Skeletal muscle tissue (tissue), 4 donors: ENCODE measurements around the gene PUS7L. TPM values are rescaled to one million over a fixed set of nuclear protein-coding genes. Genes with fewer than 3 reads are reported as not detected.
"Not testable (repeated sequence)": the region's sequence is repeated elsewhere in the genome, so short reads cannot be mapped to it uniquely, and the experiment has no call there.

Experiments used
- H3K27ac ChIP-seq: one replicate; pipeline ENCODE4 v1.7.0; 2013; ENCODE audit warnings: mild to moderate bottlenecking, low read depth, low read length, inconsistent platforms
- H3K27me3 ChIP-seq, 3 donors: one replicate each; pipeline ENCODE4 v1.7.0; 2013; ENCODE audit warnings: low read length in 3 of 3; ENCODE audit not compliant: control insufficient read depth in 3 of 3, insufficient read depth in 3 of 3
- H3K36me3 ChIP-seq, 3 donors: one replicate each; pipeline ENCODE4 v1.7.0; 2013; ENCODE audit warnings: low read length in 3 of 3; ENCODE audit not compliant: control insufficient read depth in 3 of 3, insufficient read depth in 3 of 3
- H3K4me1 ChIP-seq, 3 donors: one replicate each; pipeline ENCODE4 v1.7.0; 2013; ENCODE audit warnings: low read length in 3 of 3, mild to moderate bottlenecking in 3 of 3; ENCODE audit not compliant: control insufficient read depth in 3 of 3, insufficient read depth in 3 of 3
- H3K4me3 ChIP-seq, 3 donors: one replicate each; pipeline ENCODE4 v1.7.0; 2013; ENCODE audit warnings: low read length in 3 of 3
- H3K9ac ChIP-seq, 3 donors: one replicate each; pipeline ENCODE4 v1.7.0; 2013; ENCODE audit warnings: low read length in 3 of 3, mild to moderate bottlenecking in 3 of 3, moderate library complexity in 2 of 3, low read depth in 1 of 3
- H3K9me3 ChIP-seq, 3 donors: one replicate each; pipeline ENCODE4 v1.7.0; 2013; ENCODE audit warnings: low read length in 3 of 3; ENCODE audit not compliant: control insufficient read depth in 3 of 3
- total RNA-seq: library from RNA; depleted of rRNA; stranded (reverse); fragments of >200 nt; gene quantifications from one replicate; pipeline ENCODE4 v1.2.3, GENCODE V29; 2014
- donor health status: Osteomylitis.

PUS7L gene
- total RNA-seq, 1 donor from 2014 or later = 10.4 TPM

DNA sequence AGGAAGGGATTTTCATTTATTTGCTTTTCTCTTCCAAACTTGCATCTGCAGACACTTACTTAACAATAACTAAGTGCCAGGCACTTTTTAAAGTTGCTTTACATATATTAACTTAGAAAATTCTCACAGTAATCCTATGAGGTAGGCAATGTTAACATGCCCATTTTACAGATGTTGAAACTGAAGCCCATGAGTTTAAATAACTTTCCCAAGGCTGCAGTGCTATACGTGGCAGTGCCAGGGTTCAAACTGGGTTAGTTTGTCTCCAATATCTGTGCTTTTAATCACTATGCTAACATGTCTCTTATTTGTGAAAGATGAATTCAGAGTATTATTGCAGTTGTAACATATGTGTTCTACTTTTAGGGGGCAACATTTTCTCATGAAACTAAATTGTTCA lies 29.9 kb downstream of the PUS7L start:
- peaks cover 0 to 13% (median 5%) of the 10 kb centered on the region in 3 donors for H3K36me3 ChIP-seq

DNA sequence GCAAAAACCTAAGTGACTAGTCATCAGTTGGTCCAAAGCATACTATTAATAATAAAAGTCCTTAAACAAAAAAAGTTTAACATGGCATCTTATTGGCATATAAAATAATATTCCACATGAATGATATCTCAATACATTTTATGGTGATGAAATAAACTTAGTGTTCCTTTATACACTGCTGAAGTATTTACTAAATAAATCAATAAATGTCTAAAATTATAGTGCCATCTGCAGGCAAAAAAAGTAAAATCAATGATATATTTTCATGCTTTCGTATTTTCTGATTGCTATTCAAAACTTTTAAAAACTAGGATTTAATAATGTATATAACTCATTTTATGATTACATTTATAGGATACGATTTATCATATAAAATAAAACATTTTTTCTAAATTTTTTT lies 30.5 kb downstream of the PUS7L start:
- H3K9ac ChIP-seq = no peak overlapping the region
- H3K9me3 ChIP-seq = no peaks in the 10 kb centered on the region
- H3K4me3 ChIP-seq = no peak overlapping the region
- H3K36me3 ChIP-seq = peaks cover 0 to 13% (median 5%) of the 10 kb centered on the region in 3 donors
- H3K27me3 ChIP-seq = no peaks in the 10 kb centered on the region
- no peak overlapping the region for H3K27ac ChIP-seq
- no peaks in the 10 kb centered on the region for H3K4me1 ChIP-seq

More for the DNA sequence above, 29.9 kb downstream of the PUS7L start:
- Histone ChIP-seq H3K9me3 (no peaks in the 10 kb centered on the region), H3K27ac (no peak overlapping the region), H3K4me1 (no peaks in the 10 kb centered on the region), H3K9ac (no peak overlapping the region), H3K27me3 (no peaks in the 10 kb centered on the region), H3K4me3 (no peak overlapping the region)

DNA sequence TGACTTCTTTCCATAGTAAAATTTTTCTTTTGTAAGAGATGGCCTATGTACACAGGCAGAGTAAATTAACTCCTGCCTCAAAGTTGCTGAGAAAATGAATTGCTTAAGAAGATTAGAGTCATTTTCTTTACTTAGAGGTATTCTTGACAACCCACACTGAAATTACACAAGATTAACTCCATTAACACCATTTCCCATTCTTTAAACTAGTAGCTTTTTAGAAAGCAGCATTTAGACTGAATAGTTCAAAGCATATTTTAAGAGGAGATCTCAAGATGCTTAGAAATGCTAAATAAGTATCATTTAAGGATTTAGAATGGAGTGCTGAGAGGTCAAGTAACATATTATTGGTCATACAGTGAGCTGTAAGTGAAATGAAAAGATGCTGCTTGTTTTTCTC lies 35.5 kb downstream of the PUS7L start:
- Histone ChIP-seq H3K27me3 (no peaks in the 10 kb centered on the region), H3K36me3 (no peaks in the 10 kb centered on the region), H3K27ac (no peak overlapping the region), H3K9me3 (no peaks in the 10 kb centered on the region), H3K4me1 (no peaks in the 10 kb centered on the region), H3K9ac (no peak overlapping the region), H3K4me3 (no peak overlapping the region)

DNA sequence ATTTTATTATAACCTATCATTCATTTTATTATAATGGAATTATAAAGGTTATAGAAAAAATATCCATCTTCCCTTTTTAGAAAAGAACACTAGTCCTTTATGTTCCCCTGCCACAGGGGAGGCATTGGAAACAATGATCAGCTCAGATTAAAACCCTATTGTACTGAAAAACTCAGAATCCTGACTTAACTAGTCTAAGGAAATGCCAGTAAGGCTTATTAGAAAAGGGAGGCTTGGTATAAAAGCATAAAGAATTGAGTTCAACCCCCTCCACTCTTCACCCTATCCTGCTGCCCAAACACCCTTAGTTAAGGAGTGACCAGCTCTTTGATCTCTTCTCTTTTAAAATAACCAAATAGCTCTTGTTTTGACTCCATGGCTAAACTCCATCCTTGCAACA lies 36.0 kb downstream of the PUS7L start:
- Histone ChIP-seq H3K9ac (no peak overlapping the region), H3K4me1 (no peaks in the 10 kb centered on the region), H3K27ac (no peak overlapping the region), H3K9me3 (no peaks in the 10 kb centered on the region), H3K36me3 (no peaks in the 10 kb centered on the region), H3K27me3 (no peaks in the 10 kb centered on the region), H3K4me3 (no peak overlapping the region)

DNA sequence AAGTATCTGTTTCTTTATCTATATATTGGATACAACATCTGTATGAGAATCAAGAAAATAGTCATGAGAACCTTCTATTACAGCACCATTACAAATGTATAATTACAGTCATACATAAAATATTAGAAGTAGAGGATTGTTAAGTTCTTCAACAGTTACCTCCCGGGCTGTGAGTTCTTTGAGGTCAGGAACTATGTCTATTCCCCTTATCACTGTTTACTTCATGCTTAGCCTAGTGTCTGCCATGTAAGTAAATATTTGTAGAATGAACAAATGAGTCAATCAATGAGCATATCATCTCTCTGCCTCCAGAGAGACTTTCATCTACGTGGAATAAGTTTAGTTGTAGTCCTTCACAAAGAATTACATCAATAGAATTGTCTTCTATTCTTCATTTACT lies 47.2 kb downstream of the PUS7L start:
- H3K4me1 ChIP-seq = no peaks in the 10 kb centered on the region
- no peaks in the 10 kb centered on the region for H3K27me3 ChIP-seq
- H3K27ac ChIP-seq = no peak overlapping the region
- no peaks in the 10 kb centered on the region for H3K9me3 ChIP-seq
- no peak overlapping the region for H3K4me3 ChIP-seq
- no peaks in the 10 kb centered on the region for H3K36me3 ChIP-seq
- H3K9ac ChIP-seq = no peak overlapping the region

DNA sequence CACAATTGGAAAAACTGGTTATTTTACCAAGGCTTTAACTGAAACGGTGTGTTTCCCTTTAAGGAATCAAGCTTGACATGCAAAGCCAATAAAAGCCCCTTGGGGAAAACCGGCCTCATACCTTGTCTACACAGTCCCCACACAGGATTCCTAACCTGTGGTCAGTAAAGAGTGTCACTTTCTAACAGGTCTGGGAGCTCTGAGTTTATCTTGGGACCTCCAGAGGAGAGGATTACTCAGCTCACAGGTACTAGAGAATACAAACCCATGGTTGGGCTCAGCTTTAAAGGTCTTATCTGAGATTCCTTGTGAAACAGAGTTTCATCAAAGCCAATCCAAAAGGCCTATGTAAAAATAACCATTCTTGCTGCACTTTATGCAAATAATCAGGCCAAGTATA lies 54.8 kb downstream of the PUS7L start:
- H3K27me3 ChIP-seq, H3K4me1 ChIP-seq, H3K9ac ChIP-seq, H3K9me3 ChIP-seq, H3K4me3 ChIP-seq, H3K27ac ChIP-seq, H3K36me3 ChIP-seq: not testable (repeated sequence)

DNA sequence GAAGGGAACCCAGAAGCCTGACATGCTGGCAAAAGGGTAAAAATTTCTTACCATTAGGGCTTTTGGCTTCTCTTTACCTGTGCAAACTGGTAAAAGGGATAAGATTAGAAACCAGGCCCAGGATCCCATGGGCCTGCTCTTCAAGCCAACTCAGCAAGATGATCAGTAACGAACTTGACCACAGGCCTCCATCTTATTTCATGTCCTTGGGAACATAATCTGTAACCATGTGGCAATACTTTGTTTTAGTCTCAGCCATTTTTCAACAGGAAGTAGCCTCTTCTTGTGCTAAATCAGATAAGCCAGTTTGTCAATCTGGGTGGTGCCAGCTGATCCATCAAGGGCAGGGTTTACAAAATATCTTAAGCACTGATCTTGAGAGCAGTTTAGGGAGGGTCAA lies 57.4 kb downstream of the PUS7L start:
- not testable (repeated sequence) for H3K4me3 ChIP-seq, H3K9me3 ChIP-seq, H3K4me1 ChIP-seq, H3K9ac ChIP-seq, H3K27me3 ChIP-seq, H3K36me3 ChIP-seq, H3K27ac ChIP-seq

DNA sequence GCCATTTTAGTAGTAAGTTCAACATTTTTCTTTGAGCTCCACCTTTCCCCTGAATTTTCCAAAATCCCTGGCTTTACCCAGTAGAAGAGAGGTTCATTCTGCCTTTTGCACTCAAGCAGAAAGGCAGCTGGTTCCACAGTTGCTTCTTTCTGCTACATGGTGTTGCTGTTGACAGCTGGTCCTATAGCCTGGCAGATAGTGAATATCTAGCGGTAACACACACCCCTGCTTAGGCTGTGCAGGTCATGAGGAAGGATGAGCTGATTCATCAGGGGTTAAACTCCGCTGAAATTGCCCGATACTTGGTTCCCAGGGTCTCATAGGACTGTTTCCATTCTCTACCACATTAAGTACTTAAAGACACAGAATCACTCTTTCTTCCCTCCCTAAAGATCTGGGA lies 62.4 kb downstream of the PUS7L start:
- no peaks in the 10 kb centered on the region for H3K36me3 ChIP-seq
- H3K4me3 ChIP-seq = no peak overlapping the region

DNA sequence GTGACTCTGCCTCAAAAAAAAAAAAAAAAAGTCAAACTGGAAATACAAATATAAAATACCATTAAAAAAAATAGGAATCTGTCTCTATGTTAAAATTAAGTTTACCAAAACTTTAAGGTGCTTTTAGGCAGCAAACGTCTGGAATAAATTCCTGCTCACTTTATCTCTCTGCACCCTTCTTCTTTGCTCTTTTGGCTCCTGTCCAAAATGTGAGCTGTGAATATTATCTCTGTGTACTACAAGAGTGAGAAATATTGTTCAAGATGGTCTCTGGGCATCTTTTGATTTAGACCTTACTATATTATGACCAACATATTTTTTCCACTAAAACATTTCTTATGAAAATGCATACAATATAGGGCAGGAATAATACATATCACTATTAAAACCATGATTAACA lies 63.7 kb downstream of the PUS7L start:
- no peak overlapping the region for H3K4me3 ChIP-seq
- H3K27me3 ChIP-seq = no peaks in the 10 kb centered on the region
- H3K4me1 ChIP-seq = no peaks in the 10 kb centered on the region
- no peak overlapping the region for H3K27ac ChIP-seq
- no peak overlapping the region for H3K9ac ChIP-seq
- no peaks in the 10 kb centered on the region for H3K36me3 ChIP-seq
- no peaks in the 10 kb centered on the region for H3K9me3 ChIP-seq

More for the DNA sequence above, 62.4 kb downstream of the PUS7L start:
- Histone ChIP-seq H3K9me3 (no peaks in the 10 kb centered on the region), H3K27ac (no peak overlapping the region), H3K9ac (no peak overlapping the region), H3K4me1 (no peaks in the 10 kb centered on the region), H3K27me3 (no peaks in the 10 kb centered on the region)

DNA sequence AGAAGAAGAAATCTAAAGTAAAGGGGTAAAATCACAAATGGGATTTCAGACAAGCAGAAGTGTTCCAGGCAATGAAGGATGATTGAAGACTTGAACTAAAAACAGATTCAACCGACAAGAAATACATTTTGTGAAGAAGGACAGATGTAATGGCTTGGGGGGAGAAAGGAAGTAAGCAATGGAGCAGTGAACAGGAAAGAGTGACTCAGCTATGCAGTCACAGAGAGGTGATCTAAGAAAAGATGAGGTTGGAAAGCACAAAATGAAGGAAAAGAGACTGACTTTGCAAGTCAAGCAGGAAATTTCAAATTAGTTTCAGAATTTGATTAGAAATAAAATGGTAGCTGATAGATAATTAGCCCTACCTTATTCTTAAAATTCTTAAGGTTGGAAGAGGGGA lies 66.5 kb downstream of the PUS7L start:
- Histone ChIP-seq H3K4me3 (no peak overlapping the region), H3K9ac (no peak overlapping the region), H3K4me1 (no peaks in the 10 kb centered on the region), H3K27ac (no peak overlapping the region), H3K9me3 (no peaks in the 10 kb centered on the region), H3K36me3 (no peaks in the 10 kb centered on the region), H3K27me3 (no peaks in the 10 kb centered on the region)

DNA sequence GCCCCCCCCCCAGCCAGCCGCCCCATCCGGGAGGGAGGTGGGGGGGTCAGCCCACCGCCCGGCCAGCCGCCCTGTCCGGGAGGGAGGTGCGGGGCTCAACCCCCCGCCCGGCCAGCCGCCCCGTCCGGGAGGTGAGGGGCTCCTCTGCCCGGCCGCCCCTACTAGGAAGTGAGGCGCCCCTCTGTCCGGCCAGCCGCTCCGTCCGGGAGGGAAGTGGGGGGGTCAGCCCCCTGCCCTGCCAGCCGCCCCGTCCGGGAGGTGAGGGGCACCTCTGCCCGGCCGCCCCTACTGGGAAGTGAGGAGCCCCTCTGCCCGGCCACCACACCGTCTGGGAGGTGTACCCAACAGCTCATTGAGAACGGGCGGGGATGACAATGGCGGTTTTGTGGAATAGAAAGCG lies 73.1 kb downstream of the PUS7L start:
- H3K36me3 ChIP-seq, H3K9ac ChIP-seq, H3K27me3 ChIP-seq, H3K4me3 ChIP-seq, H3K27ac ChIP-seq, H3K9me3 ChIP-seq, H3K4me1 ChIP-seq: not testable (repeated sequence)
